Adipose tissue (tissue), 3 donors: ENCODE measurements around the gene ARF4. TPM values are rescaled to one million over a fixed set of nuclear protein-coding genes. Genes with fewer than 3 reads are reported as not detected.
A peak's percentile ranks its signal among the peaks of the same experiment; 100 is the strongest.
"Not testable (repeated sequence)": the region's sequence is repeated elsewhere in the genome, so short reads cannot be mapped to it uniquely, and the experiment has no call there.

ENCODE experiments used
- H3K27ac ChIP-seq: one replicate; pipeline ENCODE4 v1.5.1; 2013; ENCODE audit warnings: low read depth, low read length
- WGBS, 3 donors: extraction: QIAGEN DNeasy Blood & Tissue Kit; methylation state at CpG; one replicate each; pipeline ENCODE4 v1.1.7; 2013; 5-methylcytosine and 5-hydroxymethylcytosine counted together
- polyA plus RNA-seq, 3 donors: library from polyadenylated mRNA; stranded (reverse); fragments of 200-250 nt; gene quantifications; one replicate each; pipeline ENCODE4 v1.2.3, GENCODE V29; 2013
- donor health status: healthy with polysubstance abuse.
- donor health status: Bipolar disorder and iron deficiency.
- donor health status: healthy.

The ARF4 gene
- 100 to 1,000 TPM in 2 of 3 donors, 10 to 100 TPM in 1; 82.2 to 258 (median 131) TPM for polyA plus RNA-seq

- 0% methylated on average over 52 to 67 of the region's 67 CpGs for WGBS, 3 donors
Observed at GRCh38 chr3:57597127-57597923, at the start of gene ARF4. Gene ARF4, minus strand, starts transcription at chr3:57597344. Its CDS starts 204 bp downstream, at chr3:57597140.

GRCh38 chr3:57646723-57647122 is 49.6 kb upstream of the ARF4 start:
- WGBS, 3 donors, result 75 to 83% (median 82%) methylated on average over 2 of the region's 2 CpGs

More at GRCh38 chr3:57597127-57597923, at the start of gene ARF4:
- H3K27ac ChIP-seq, result peak within 1 kb of the TSS; percentile 94

GRCh38 chr3:57644740-57645139 is 47.6 kb upstream of the ARF4 start:
- 81 to 94% (median 90%) methylated on average over 4 of the region's 4 CpGs for WGBS, 3 donors
- no peak overlapping the region for H3K27ac ChIP-seq

More at GRCh38 chr3:57646723-57647122, 49.6 kb upstream of the ARF4 start:
- no peak overlapping the region for H3K27ac ChIP-seq

- H3K27ac ChIP-seq, result no peak overlapping the region
Observed at GRCh38 chr3:57637391-57637790, 40.2 kb upstream of the ARF4 start.

- H3K27ac ChIP-seq, result not testable (repeated sequence)
- 93 to 100% (median 94%) methylated on average over 3 of the region's 3 CpGs for WGBS, 3 donors
Observed at GRCh38 chr3:57634259-57634658, 37.1 kb upstream of the ARF4 start.

GRCh38 chr3:57627976-57628375 is 30.8 kb upstream of the ARF4 start:
- 85 to 93% (median 88%) methylated on average over 6 of the region's 6 CpGs for WGBS, 3 donors
- H3K27ac ChIP-seq, result no peak overlapping the region

GRCh38 chr3:57624801-57625200 is 27.7 kb upstream of the ARF4 start:
- 91 to 93% (median 93%) methylated on average over 3 of the region's 3 CpGs for WGBS, 3 donors
- H3K27ac ChIP-seq, result no peak overlapping the region

GRCh38 chr3:57622362-57622761 is 25.2 kb upstream of the ARF4 start:
- H3K27ac ChIP-seq, result no peak overlapping the region

- H3K27ac ChIP-seq, result no peak overlapping the region
- 96 to 99% (median 96%) methylated on average over 3 of the region's 3 CpGs for WGBS, 3 donors
Observed at GRCh38 chr3:57617739-57618138, 20.6 kb upstream of the ARF4 start.

- H3K27ac ChIP-seq, result no peak overlapping the region
- 51 to 60% (median 58%) methylated on average over 3 of the region's 3 CpGs for whole genome bisulfite sequencing, 3 donors
Observed at GRCh38 chr3:57616233-57616632, 19.1 kb upstream of the ARF4 start.

GRCh38 chr3:57611870-57612269 is 14.7 kb upstream of the ARF4 start:
- H3K27ac ChIP-seq, result not testable (repeated sequence)
- WGBS, 3 donors, result 97 to 98% (median 98%) methylated on average over 5 of the region's 5 CpGs

GRCh38 chr3:57605683-57606082 is 8.5 kb upstream of the ARF4 start:
- no peak overlapping the region for H3K27ac ChIP-seq

GRCh38 chr3:57604971-57605370 is 7.8 kb upstream of the ARF4 start:
- 70 to 98% (median 84%) methylated on average over 2 of the region's 2 CpGs for WGBS, 3 donors
- H3K27ac ChIP-seq, result no peak overlapping the region

GRCh38 chr3:57600195-57600594 is 3.1 kb upstream of the ARF4 start:
- H3K27ac ChIP-seq, result no peak overlapping the region
- 87 to 98% (median 94%) methylated on average over 2 of the region's 2 CpGs for WGBS, 3 donors

GRCh38 chr3:57598765-57599360 is 1.7 kb upstream of the ARF4 start:
- no peak overlapping the region for H3K27ac ChIP-seq
- WGBS, 3 donors, result 44 to 68% (median 64%) methylated on average over 5 of the region's 5 CpGs

GRCh38 chr3:57596495-57597126 is 533 bp downstream of the ARF4 start:
- peak overlapping the region; percentile 89 for H3K27ac ChIP-seq
- WGBS, 3 donors, result 0% methylated on average over 30 to 31 of the region's 31 CpGs

GRCh38 chr3:57594576-57594975 is 2.6 kb downstream of the ARF4 start:
- H3K27ac ChIP-seq, result no peak overlapping the region
- WGBS, 3 donors, result 12 to 35% (median 31%) methylated on average over 5 of the region's 5 CpGs

- no peak overlapping the region for H3K27ac ChIP-seq
Observed at GRCh38 chr3:57594144-57594543, 3.0 kb downstream of the ARF4 start.

GRCh38 chr3:57592306-57592705 is 4.8 kb downstream of the ARF4 start:
- H3K27ac ChIP-seq, result no peak overlapping the region
- 40 to 60% (median 60%) methylated on average over 6 of the region's 6 CpGs for WGBS, 3 donors

More at GRCh38 chr3:57594144-57594543, 3.0 kb downstream of the ARF4 start:
- WGBS, 3 donors, result 47 to 71% (median 65%) methylated on average over 4 of the region's 4 CpGs
